GM12864 (cell line): ENCODE measurements around the gene SGSM2.
A peak's percentile ranks its signal among the peaks of the same experiment; 100 is the strongest.

ENCODE experiments used
- DNase-seq: peaks from one replicate; pipeline ENCODE4 v3.0.0-alpha.2; 2011; ENCODE audit warnings: low read depth
- H3K4me3 ChIP-seq: 2 replicates; pipeline ENCODE4 v1.5.1; 2011; ENCODE audit warnings: mild to moderate bottlenecking, low read depth, low read length, control low read depth
- CTCF ChIP-seq: IDR thresholded peaks from 2 replicates; pipeline ENCODE4 v1.5.1; 2011; ENCODE audit warnings: low read depth, mild to moderate bottlenecking, moderate library complexity, low read length, control low read depth, inconsistent platforms; ENCODE audit errors: missing control alignments

The SGSM2 gene

DNA sequence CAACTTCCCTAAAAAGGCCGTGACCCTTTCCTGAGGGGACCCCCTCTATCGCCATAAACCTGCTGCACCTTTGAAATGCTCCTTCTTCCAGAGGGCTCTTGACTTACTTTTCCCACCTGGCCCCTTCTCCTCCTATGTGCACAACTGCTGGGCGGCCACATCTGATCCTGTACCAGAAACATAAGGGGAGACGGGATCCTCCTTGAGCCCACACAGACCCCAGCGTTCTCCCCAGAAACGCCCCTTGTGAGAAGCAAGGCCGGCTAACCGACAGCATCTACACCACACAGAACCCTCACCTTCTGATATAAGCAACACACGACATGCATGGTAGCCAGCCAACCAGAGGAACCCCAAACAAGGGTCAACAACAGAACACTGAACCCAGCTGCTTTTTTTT, 77.8 kb downstream of the SGSM2 start:
- H3K4me3 ChIP-seq = no peak overlapping the region
- TF ChIP-seq CTCF = no peak
- no peak for DNase-seq

DNA sequence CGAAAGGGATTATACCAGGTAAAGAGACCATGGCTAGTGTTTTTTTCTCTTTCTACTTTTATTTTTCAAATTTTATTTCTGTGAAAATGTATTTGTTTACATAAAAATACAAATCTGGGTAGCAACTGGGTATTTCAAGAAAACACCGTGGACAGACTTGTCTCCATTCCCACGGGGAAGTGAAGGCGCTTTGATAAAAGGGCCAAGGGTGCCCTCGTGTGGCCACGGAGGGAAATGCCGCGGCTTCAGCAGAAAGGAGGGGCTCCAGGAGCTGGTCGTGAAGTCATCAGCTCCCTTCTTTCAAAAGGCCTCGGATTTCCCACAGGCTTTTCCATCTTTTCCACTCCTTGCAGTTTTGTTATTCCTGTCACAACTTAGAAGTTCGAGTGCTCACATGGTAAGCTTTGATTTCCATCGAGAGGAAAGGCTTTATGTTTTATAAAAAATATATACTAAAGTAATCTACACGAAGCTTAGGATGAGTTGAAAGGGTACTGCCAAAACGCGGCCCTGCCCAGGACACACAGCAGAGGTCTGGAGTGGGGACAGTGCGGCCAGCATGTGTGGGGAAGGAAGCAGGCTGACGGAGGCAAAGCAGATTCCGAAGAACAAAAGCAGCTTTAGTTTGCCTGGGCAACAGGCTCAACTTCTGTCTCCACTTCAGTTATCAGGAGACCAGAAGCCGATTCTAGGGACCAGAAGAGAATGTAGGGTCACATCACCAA, 78.9 kb downstream of the SGSM2 start:
- H3K4me3 ChIP-seq = no peak overlapping the region
- TF ChIP-seq CTCF = peak; percentile 90
- no peak for DNase-seq

DNA sequence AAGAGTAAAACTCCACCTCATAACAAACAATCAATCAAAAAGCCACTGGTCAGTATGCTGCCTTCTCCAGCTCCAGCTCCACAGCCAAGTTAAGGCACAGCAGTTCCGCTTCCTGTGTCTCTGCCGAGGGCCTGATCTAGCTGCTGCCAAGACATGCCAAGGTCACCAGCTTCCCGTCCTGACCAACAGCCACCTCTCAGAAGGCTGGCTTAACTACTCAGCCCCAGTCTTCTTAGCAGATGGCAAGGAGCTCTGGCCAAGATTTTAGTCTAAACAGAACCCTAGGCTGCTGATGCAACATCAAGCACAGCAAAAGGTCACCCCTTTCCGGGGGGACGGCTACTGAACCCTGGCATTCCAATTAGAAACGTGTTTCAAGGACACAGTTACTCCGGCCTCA, 81.3 kb downstream of the SGSM2 start:
- no peak for TF ChIP-seq CTCF
- DNase-seq = no peak
- no peak overlapping the region for H3K4me3 ChIP-seq

DNA sequence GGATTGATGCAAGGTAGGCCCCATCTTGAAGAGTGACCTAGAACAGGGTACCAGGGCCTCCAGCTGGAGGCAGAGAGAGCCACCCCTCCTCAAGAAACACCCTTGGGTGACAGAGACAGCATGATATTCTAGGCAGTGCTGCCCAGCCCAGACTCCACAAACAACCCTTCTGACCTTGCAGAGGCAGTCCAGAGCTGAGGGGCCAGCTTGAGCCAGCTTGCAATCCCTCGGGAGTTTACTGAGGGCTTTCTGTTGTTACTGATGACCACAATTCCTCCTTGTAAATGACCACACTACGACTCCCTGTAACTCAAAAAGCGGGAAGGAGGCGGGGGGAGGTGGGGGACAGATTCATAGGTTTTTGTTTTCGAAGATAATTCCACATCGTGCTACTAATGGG, 82.2 kb downstream of the SGSM2 start:
- no peak for TF ChIP-seq CTCF
- H3K4me3 ChIP-seq = no peak overlapping the region
- no peak for DNase-seq

GRCh38 chr17:2420176-2420575, 82.9 kb downstream of the SGSM2 start:
- no peak overlapping the region for H3K4me3 ChIP-seq
- no peak for TF ChIP-seq CTCF
- no peak for DNase-seq

- TF ChIP-seq CTCF = no peak
- no peak overlapping the region for H3K4me3 ChIP-seq
- no peak for DNase-seq
Observed at GRCh38 chr17:2421315-2422147, 84.2 kb downstream of the SGSM2 start.
